Panc1 (cell line): ENCODE data around the gene HHAT. TPM values are rescaled to one million over a fixed set of nuclear protein-coding genes. Genes with fewer than 3 reads are reported as not detected.

Experiments used
- ATAC-seq: fragments of 200-7000 bp; cut with Tn5 transposase; 2 replicates; pipeline ENCODE4 v1.9.1; 2020; ENCODE audit warnings: mild to moderate bottlenecking, moderate library complexity
- BruUV-seq: library from RNA; stranded (reverse); fragments of 400-500 nt; replicated peaks from 2 replicates; lab custom pipeline; 2021; lab: Mats Ljungman, UMichigan
- CTCF ChIA-PET: fragments of 300-600 bp; sonication (Branson Sonifier 250); formaldehyde crosslinking; loops from one replicate; lab custom pipeline; 2022; ENCODE audit warnings: antibody characterized with exemption; lab: Charles Lee
- POLR2A ChIA-PET: fragments of 300-600 bp; sonication (Branson Sonifier 250); formaldehyde crosslinking; loops from one replicate; lab custom pipeline; 2022; ENCODE audit warnings: antibody characterized with exemption; lab: Charles Lee
- DNase-seq: peaks from one replicate; pipeline ENCODE4 v3.0.0-alpha.2; 2010; ENCODE audit warnings: low read depth, low spot score
- H3K27ac ChIP-seq: 2 replicates; pipeline ENCODE4 v1.5.1; 2011; ENCODE audit warnings: mild to moderate bottlenecking, low read length, inconsistent platforms
- H3K27me3 ChIP-seq: fragments of 200-500 bp; sonication (Bioruptor generic); 2 replicates; pipeline ENCODE4 v1.6.0; 2014; ENCODE audit warnings: low read length, inconsistent platforms; ENCODE audit not compliant: control insufficient read depth, insufficient read depth
- H3K36me3 ChIP-seq: fragments of 200-500 bp; sonication (Bioruptor generic); 2 replicates; pipeline ENCODE4 v1.5.1; 2014; ENCODE audit warnings: inconsistent platforms, mild to moderate bottlenecking, low read length, moderate library complexity; ENCODE audit not compliant: control insufficient read depth, insufficient read depth
- H3K4me1 ChIP-seq: 2 replicates; pipeline ENCODE4 v1.5.1; 2011; ENCODE audit warnings: inconsistent platforms, mild to moderate bottlenecking, low read length, moderate library complexity; ENCODE audit not compliant: control insufficient read depth, insufficient read depth
- H3K4me3 ChIP-seq, 2 experiments: 2 replicates each; pipeline ENCODE4 v1.5.1; 2011 to 2012; ENCODE audit warnings: low read depth in 2 of 2, low read length in 2 of 2, mild to moderate bottlenecking in 2 of 2, inconsistent platforms in 1 of 2, moderate library complexity in 1 of 2
- H3K9me3 ChIP-seq: fragments of 200-500 bp; sonication (Bioruptor generic); 2 replicates; pipeline ENCODE4 v1.5.1; 2014; ENCODE audit warnings: low read depth, mild to moderate bottlenecking, inconsistent platforms, low read length, moderate library complexity; ENCODE audit not compliant: control insufficient read depth, insufficient read depth
- CTCF ChIP-seq: fragments of 450-650 bp; IDR thresholded peaks from 2 replicates; pipeline ENCODE4 v1.5.1; 2017; ENCODE audit warnings: mild to moderate bottlenecking
- POLR2AphosphoS5 ChIP-seq: IDR thresholded peaks from 2 replicates; pipeline ENCODE4 v1.6.1; 2012; ENCODE audit warnings: mild to moderate bottlenecking, low read depth, low read length, moderate library complexity
- REST ChIP-seq, 2 experiments: IDR thresholded peaks; 2 replicates each; pipeline ENCODE4 v1.6.1; 2011 to 2012; ENCODE audit warnings: low read depth in 2 of 2, control low read depth in 1 of 2, low read length in 1 of 2, mild to moderate bottlenecking in 1 of 2, moderate library complexity in 1 of 2; ENCODE audit not compliant: insufficient read depth in 1 of 2
- SIN3A ChIP-seq: IDR thresholded peaks from 2 replicates; pipeline ENCODE4 v1.6.1; 2012; ENCODE audit warnings: low read depth, mild to moderate bottlenecking, low read length, moderate library complexity, borderline replicate concordance; ENCODE audit not compliant: insufficient read depth
- TCF7L2 ChIP-seq: IDR thresholded peaks from 2 replicates; pipeline ENCODE4 v1.6.1; 2011; ENCODE audit warnings: mild to moderate bottlenecking, low read depth, low read length, inconsistent platforms
- in situ Hi-C: cut with HindIII; loops from 2 replicates; pipeline ENCODE4 v1.10.0; 2016; ENCODE audit warnings: low sequenced_read_pairs, low pct_unique_long_range_greater_than_20kb
- intact Hi-C: fragments of 100-400 bp; cut with micrococcal nuclease; formaldehyde crosslinking; loops from one replicate; pipeline ENCODE4 v1.10.0; 2022; ENCODE audit not compliant: unreplicated experiment
- total RNA-seq: library from RNA; stranded (reverse); gene quantifications from one replicate; pipeline ENCODE4 v1.2.1, GENCODE V29; 2021; ENCODE audit not compliant: unreplicated experiment

HHAT gene
- total RNA-seq, 1 experiment from 2014 or later: 2.3 TPM

GRCh38 chr1:210332719-210333398 lies 4.2 kb downstream of the HHAT start:
- BruUV-seq: no TSS peak
- H3K4me3 ChIP-seq: no peak overlapping the region
- TF ChIP-seq CTCF: no peak
- TF ChIP-seq SIN3A: no peak
- no peak for TF ChIP-seq TCF7L2
- no peak for TF ChIP-seq POLR2AphosphoS5
- no peak for TF ChIP-seq REST (IDR thresholded peaks at IDR 0.05; ENCODE audit: insufficient read depth in 1 of 2, low read depth in 2 of 2, low read length in 1 of 2)
- CTCF ChIA-PET: interaction anchor here (0.7 kb wide), 1 partner anchor 10 kb away, joined by 4 read pairs; no protein-coding TSS in a partner anchor
- no peaks in the 10 kb centered on the region for H3K27me3 ChIP-seq
- H3K9me3 ChIP-seq: no peaks in the 10 kb centered on the region
- H3K4me1 ChIP-seq: no peaks in the 10 kb centered on the region
- DNase-seq: no peak
- H3K36me3 ChIP-seq: no peaks in the 10 kb centered on the region
- ATAC-seq: no peak
- POLR2A ChIA-PET: no interaction called here
- in situ Hi-C loops: no loop called here
- H3K27ac ChIP-seq: no peak overlapping the region
- intact Hi-C loops: no loop called here

- POLR2A ChIA-PET: no interaction called here
- BruUV-seq: no TSS peak
- TF ChIP-seq CTCF (no peak), POLR2AphosphoS5 (no peak), SIN3A (no peak), TCF7L2 (no peak), REST (IDR thresholded peaks at IDR 0.05; ENCODE audit: insufficient read depth in 1 of 2, low read depth in 2 of 2, low read length in 1 of 2) (no peak)
These were observed 6.3 kb downstream of the HHAT start for GRCh38 chr1:210335001-210335400.

More at GRCh38 chr1:210335001-210335400, 6.3 kb downstream of the HHAT start:
- in situ Hi-C loops (no loop called here), intact Hi-C loops (no loop called here)
- ATAC-seq (no peak), DNase-seq (no peak)
- Histone ChIP-seq H3K4me3 (no peak overlapping the region), H3K9me3 (no peaks in the 10 kb centered on the region), H3K4me1 (no peaks in the 10 kb centered on the region), H3K36me3 (no peaks in the 10 kb centered on the region), H3K27me3 (no peaks in the 10 kb centered on the region), H3K27ac (no peak overlapping the region)
- CTCF ChIA-PET: interaction anchor here (0.6 kb wide), 1 partner anchor 87 kb away, joined by 9 read pairs; no protein-coding TSS in a partner anchor
